Measurements from ENCODE around the gene ARID1A.

ARID1A gene

DNA sequence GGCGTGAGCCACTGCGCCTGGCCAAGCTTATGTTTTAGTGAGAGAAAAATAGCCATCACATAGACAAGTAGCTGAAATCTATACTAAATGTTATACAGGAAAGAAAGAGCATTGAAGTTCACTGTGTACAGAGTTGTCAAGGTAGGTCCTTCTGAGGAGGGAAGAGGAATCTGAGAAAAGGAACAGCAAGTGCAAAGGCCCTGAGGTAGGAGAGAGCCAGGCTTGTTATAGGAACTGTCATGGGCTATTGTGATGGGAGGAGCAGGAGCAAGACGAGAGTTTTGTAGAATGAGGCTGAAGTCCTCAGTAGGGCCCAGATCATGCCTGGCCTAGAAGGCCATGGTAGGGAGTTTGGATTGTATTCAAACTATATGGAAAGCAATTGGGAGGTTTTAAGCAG is 135.2 kb downstream of the ARID1A start:
- DNase-seq, result no peak
